ENCODE results near the gene PSMB2.

Gene PSMB2

DNA sequence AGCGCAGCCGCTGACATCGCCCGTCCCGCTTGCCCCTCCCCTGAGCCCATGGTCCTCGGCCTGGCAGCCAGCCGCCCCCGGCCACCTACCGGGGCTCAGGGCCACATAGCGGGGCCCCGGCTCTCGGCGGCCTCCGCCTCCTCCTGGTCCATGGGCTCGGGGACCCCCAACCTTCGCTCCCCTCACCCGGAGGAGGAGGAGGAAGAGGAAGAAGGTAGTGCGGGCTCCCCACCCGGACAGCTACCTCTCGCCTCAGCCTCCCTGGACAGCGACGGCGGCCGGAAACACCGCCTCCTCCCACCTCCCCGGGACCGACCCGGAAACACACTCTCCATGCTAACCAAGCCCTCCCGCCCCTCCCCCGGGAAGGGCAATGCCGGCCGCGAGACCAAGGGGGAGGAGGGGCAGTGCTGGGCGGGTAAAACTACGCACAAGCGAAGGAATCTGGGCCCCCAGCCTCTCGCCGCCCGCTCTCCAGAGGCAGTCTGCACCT lies 84.2 kb downstream of the PSMB2 start, which contains the start of gene KIAA0319L:
Gene KIAA0319L (minus strand): TSS at position 286 of the 493 bp plus-strand sequence. CDS start 2,912 bp downstream, outside the sequence.
- Mint-ChIP-seq H3K9me3 (no peaks in the 10 kb centered on the region), H3K4me1 (peaks cover 43% of the 10 kb centered on the region), H3K4me3 (peak within 1 kb of the TSS; percentile 97), H3K36me3 (peaks cover 8% of the 10 kb centered on the region), H3K27ac (peak within 1 kb of the TSS; percentile 96), H3K27me3 (no peaks in the 10 kb centered on the region)
- DNase-seq (ENCODE audit: low spot score in 2 of 2) (no peak), ATAC-seq (ENCODE audit: low read depth) (peak; percentile 59)

DNA sequence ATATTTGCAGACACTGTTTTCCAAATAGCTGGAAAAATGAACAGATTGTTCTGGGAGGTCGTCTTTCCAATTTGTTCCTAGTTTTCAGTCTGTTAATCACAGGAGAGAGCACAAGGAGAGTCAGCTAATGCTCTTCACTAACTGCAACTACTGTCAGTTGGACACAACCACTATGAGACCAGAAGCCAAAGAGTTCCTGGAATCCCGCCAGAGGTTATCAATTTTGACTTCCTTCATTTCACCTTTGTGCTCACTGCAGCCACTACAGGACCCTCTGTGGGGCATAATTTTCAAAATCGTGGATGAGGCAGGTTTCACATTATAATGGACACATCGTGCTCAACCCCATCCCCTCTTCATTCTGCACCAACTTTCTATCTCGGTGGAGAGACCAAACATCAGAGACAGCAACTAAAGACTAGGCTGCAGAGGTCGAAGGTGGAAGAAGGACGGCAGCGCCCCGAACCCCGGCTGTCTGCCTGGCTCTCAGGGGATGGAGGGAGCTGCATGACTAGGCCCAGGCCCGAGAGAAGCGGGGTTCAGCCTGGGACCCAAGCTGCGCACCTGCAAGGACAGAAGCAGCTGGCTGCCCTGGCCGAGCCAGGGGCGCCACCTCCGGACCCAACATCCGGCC lies 84.7 kb downstream of the PSMB2 start:
- no peak for ATAC-seq (ENCODE audit: low read depth)
- peak overlapping the region; percentile 97 for H3K4me3 Mint-ChIP-seq

DNA sequence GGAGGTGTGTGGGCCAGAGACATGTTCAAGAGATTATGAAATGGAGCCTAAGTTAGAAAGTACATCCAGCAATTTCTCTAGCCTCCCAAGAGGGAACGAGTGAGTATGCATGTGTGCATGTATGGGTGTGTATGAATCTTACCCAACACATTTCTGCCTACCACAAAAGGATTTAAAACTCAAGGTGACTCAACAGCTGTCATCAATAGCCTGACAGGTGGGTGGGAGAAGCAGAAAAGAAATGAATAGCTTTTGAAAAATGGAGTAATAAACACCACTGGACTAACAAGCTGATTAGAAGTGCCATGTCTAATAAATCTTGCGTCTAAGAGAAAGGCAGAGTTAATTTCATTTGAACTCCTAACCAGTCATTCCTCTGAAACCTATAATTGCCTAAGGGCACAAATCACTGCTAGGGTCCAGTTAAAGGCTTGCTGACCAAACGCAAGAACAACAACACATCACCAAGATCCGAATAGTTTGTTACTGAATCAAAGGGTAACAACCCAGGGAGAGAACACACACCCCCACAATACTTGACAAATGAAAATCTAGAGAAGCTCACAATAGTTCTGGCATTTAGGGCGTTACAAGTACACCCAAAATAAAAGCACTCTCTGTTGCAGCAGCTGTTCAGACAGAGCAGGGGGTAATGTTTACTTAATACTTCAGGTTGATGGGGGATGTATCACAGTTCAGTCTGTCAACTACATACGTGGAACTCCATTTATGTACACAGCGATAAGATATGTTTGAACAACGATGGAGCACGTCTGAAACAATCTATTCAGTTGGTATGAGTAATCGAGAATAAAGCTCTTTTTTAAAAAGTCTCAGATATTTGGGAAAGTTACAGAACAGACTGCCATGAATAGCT lies 85.5 kb downstream of the PSMB2 start:
- Mint-ChIP-seq H3K4me1 (peaks cover 36% of the 10 kb centered on the region), H3K36me3 (peaks cover 12% of the 10 kb centered on the region), H3K4me3 (peak overlapping the region; percentile 97), H3K9me3 (no peaks in the 10 kb centered on the region), H3K27ac (peak overlapping the region; percentile 96), H3K27me3 (no peaks in the 10 kb centered on the region)
- DNase-seq (ENCODE audit: low spot score in 2 of 2) (no peak), ATAC-seq (ENCODE audit: low read depth) (no peak)

More for the DNA sequence above, 84.7 kb downstream of the PSMB2 start:
- H3K27ac Mint-ChIP-seq: peak overlapping the region; percentile 96
- peaks cover 12% of the 10 kb centered on the region for H3K36me3 Mint-ChIP-seq
- no peak for DNase-seq (ENCODE audit: low spot score in 2 of 2)
- no peaks in the 10 kb centered on the region for H3K9me3 Mint-ChIP-seq
- H3K4me1 Mint-ChIP-seq: peaks cover 42% of the 10 kb centered on the region
- H3K27me3 Mint-ChIP-seq: no peaks in the 10 kb centered on the region

DNA sequence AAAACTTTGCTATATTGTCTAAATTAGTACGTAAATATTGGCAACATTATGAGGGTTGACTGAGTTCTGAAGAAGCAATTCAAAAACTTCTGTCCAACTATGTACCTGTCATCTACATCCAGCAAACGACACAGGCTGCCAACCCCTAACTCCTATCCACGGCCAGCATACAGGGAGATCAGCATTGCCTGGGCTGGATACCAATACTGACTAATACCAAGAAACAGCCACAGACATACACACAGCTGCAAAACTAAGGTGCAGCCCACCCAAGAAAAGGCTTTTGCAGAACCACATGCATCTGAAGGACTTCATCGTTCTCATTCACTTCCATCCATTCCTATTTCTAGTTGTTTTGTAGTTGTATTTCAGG lies 86.1 kb downstream of the PSMB2 start:
- H3K36me3 Mint-ChIP-seq: peaks cover 12% of the 10 kb centered on the region
- H3K27ac Mint-ChIP-seq: no peak overlapping the region
- H3K4me3 Mint-ChIP-seq: peak overlapping the region; percentile 39
- H3K4me1 Mint-ChIP-seq: peaks cover 36% of the 10 kb centered on the region
- DNase-seq (ENCODE audit: low spot score in 2 of 2): no peak
- ATAC-seq (ENCODE audit: low read depth): no peak
- no peaks in the 10 kb centered on the region for H3K9me3 Mint-ChIP-seq
- no peaks in the 10 kb centered on the region for H3K27me3 Mint-ChIP-seq

DNA sequence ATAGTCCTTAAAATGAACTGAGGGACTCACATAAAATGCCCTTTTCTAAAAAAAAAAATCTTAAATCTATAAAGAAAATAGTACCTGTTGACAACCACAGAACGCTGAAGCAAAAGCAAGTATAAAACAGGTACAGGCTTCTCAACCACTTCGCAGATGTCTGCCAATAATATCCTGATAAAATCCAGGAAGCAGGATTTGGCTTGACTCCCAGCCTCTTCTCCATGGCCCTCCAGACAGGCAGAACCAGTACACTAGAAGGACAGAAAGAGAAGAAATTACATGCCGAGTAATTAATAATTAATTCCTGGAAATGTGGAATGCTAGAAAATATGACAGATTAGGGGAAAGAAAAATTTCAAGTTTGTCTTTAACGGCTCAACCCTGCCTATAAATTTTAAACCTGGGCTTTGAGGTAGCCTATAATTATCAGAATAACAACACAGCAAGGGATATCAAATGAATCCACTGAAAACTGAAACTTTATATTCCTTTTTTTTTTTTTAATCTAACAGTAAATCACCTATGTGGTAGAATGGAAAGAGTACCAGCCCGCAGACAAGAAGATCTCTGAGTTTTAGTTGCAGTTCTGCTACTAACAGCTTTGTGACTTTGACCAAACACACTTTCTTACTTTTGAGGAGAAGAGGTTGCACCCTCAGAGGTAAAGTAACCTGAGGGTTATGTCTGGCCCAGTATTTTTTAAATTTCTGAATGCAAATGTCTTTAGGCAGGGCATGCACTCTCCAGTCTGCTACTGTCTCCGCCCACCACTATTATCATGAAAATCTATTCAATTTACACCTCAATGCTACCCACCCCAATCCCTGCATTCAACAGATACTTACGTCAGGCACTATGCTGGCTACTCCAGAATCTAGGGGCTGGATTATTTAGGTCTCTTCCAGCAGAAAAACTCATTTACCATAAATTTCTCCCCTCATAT lies 86.8 kb downstream of the PSMB2 start:
- H3K4me3 Mint-ChIP-seq: no peak overlapping the region
- H3K27me3 Mint-ChIP-seq: no peaks in the 10 kb centered on the region
- no peak overlapping the region for H3K27ac Mint-ChIP-seq
- DNase-seq (ENCODE audit: low spot score in 2 of 2): no peak
- no peaks in the 10 kb centered on the region for H3K9me3 Mint-ChIP-seq
- peaks cover 34% of the 10 kb centered on the region for H3K4me1 Mint-ChIP-seq
- H3K36me3 Mint-ChIP-seq: peaks cover 12% of the 10 kb centered on the region
- no peak for ATAC-seq (ENCODE audit: low read depth)

DNA sequence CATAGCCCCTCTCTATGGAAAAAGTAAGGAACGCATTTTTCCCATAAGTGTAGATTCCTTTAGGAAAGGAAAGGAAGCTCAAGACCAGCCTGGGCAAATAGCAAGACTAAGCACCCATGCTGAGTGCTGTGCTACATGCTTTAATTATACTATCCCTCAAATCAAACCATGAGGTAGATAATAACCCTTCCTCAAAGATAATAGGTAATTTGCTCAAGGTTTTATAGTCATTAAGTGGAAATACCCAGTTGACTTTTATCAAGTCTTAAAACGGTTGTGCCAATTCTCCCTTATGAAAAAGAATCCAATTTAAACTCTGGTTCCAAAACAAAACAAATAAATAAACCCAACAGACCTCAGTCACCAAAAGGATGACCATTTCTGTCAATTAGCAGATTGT lies 87.5 kb downstream of the PSMB2 start:
- Mint-ChIP-seq H3K27ac (no peak overlapping the region), H3K27me3 (no peaks in the 10 kb centered on the region), H3K9me3 (no peaks in the 10 kb centered on the region), H3K36me3 (peaks cover 12% of the 10 kb centered on the region), H3K4me3 (no peak overlapping the region), H3K4me1 (peaks cover 31% of the 10 kb centered on the region)
- ATAC-seq (ENCODE audit: low read depth) (no peak), DNase-seq (ENCODE audit: low spot score in 2 of 2) (no peak)
